Mesenchymal stem cell (in vitro differentiated cells and primary cell): ENCODE measurements around the gene C1QC.

Source experiments
- DNase-seq: peaks from one replicate; pipeline ENCODE4 v3.0.0-alpha.2; 2013
- H2AFZ ChIP-seq: one replicate; pipeline ENCODE4 v1.6.1; 2013; ENCODE audit warnings: low read depth, mild to moderate bottlenecking, control low read depth, inconsistent platforms, low read length, moderate library complexity
- H2AK5ac ChIP-seq: 2 replicates; pipeline ENCODE4 v1.6.1; 2013; ENCODE audit warnings: low read length, moderate library complexity, mild to moderate bottlenecking, inconsistent platforms; ENCODE audit not compliant: severe bottlenecking
- H2BK120ac ChIP-seq: one replicate; pipeline ENCODE4 v1.6.1; 2013; ENCODE audit warnings: low read depth, mild to moderate bottlenecking, inconsistent platforms, low read length, moderate library complexity
- H2BK12ac ChIP-seq, 2 experiments: one replicate each; pipeline ENCODE4 v1.6.1; 2013; ENCODE audit warnings: inconsistent platforms in 2 of 2, low read length in 2 of 2, mild to moderate bottlenecking in 2 of 2, moderate library complexity in 2 of 2, control low read depth in 1 of 2
- H2BK15ac ChIP-seq: one replicate; pipeline ENCODE4 v1.6.1; 2013; ENCODE audit warnings: mild to moderate bottlenecking, low read depth, inconsistent platforms; ENCODE audit not compliant: poor library complexity, severe bottlenecking
- H2BK5ac ChIP-seq: 2 replicates; pipeline ENCODE4 v1.6.1; 2013; ENCODE audit warnings: low read depth, mild to moderate bottlenecking, low read length, control low read depth, inconsistent platforms; ENCODE audit not compliant: poor library complexity, severe bottlenecking
- H3K14ac ChIP-seq, 2 experiments: one replicate each; pipeline ENCODE4 v1.6.1; 2013; ENCODE audit warnings: inconsistent platforms in 2 of 2, low read length in 2 of 2, control low read depth in 1 of 2, mild to moderate bottlenecking in 1 of 2, moderate library complexity in 1 of 2
- H3K18ac ChIP-seq, 2 experiments: one replicate each; pipeline ENCODE4 v1.6.1; 2013; ENCODE audit warnings: inconsistent platforms in 2 of 2, low read length in 2 of 2, control low read depth in 1 of 2, low read depth in 1 of 2, mild to moderate bottlenecking in 1 of 2
- H3K23ac ChIP-seq, 2 experiments: one replicate each; pipeline ENCODE4 v1.6.1; 2013; ENCODE audit warnings: inconsistent platforms in 2 of 2, low read length in 2 of 2, mild to moderate bottlenecking in 2 of 2, moderate library complexity in 2 of 2, control low read depth in 1 of 2
- H3K27ac ChIP-seq: 2 replicates; pipeline ENCODE4 v1.5.1; 2013; ENCODE audit warnings: mild to moderate bottlenecking, moderate library complexity, low read length, control low read depth, inconsistent platforms; ENCODE audit not compliant: poor library complexity, severe bottlenecking
- H3K27me3 ChIP-seq, 2 experiments: 2 replicates each; pipeline versions ENCODE4 v1.6.1 to v1.7.0; 2013; ENCODE audit warnings: low read length in 2 of 2, mild to moderate bottlenecking in 2 of 2, moderate library complexity in 2 of 2, control low read depth in 1 of 2, inconsistent platforms in 1 of 2; ENCODE audit not compliant: control insufficient read depth in 1 of 2, insufficient read depth in 1 of 2
- H3K36me3 ChIP-seq, 2 experiments: 2 replicates each; pipeline versions ENCODE4 v1.6.1 to v1.7.0; 2013; ENCODE audit warnings: low read length in 2 of 2, control low read depth in 1 of 2, inconsistent platforms in 1 of 2, low read depth in 1 of 2, mild to moderate bottlenecking in 1 of 2; ENCODE audit not compliant: insufficient read depth in 2 of 2, control insufficient read depth in 1 of 2
- H3K4ac ChIP-seq, 2 experiments: one replicate each; pipeline ENCODE4 v1.6.1; 2013; ENCODE audit warnings: inconsistent platforms in 2 of 2, low read length in 2 of 2, mild to moderate bottlenecking in 2 of 2, moderate library complexity in 2 of 2, control low read depth in 1 of 2, low read depth in 1 of 2
- H3K4me1 ChIP-seq: 2 replicates; pipeline ENCODE4 v1.6.1; 2013; ENCODE audit warnings: low read depth, low read length, control low read depth; ENCODE audit not compliant: control insufficient read depth, insufficient read depth
- H3K4me2 ChIP-seq: 2 replicates; pipeline ENCODE4 v1.6.1; 2013; ENCODE audit warnings: low read length, mild to moderate bottlenecking, inconsistent platforms; ENCODE audit not compliant: poor library complexity, severe bottlenecking
- H3K4me3 ChIP-seq, 2 experiments: 2 replicates each; pipeline versions ENCODE4 v1.5.1 to v1.7.0; 2013; ENCODE audit warnings: low read length in 2 of 2, mild to moderate bottlenecking in 2 of 2, control low read depth in 1 of 2, low read depth in 1 of 2; ENCODE audit not compliant: insufficient read depth in 1 of 2
- H3K79me1 ChIP-seq: replicated peaks from 2 replicates; pipeline ENCODE4 v1.6.1; 2013; ENCODE audit warnings: mild to moderate bottlenecking, control low read depth, low read length, inconsistent platforms; ENCODE audit not compliant: poor library complexity, severe bottlenecking
- H3K9ac ChIP-seq: 2 replicates; pipeline ENCODE4 v1.7.0; 2013; ENCODE audit warnings: mild to moderate bottlenecking, low read length, moderate library complexity
- H3K9me3 ChIP-seq: 2 replicates; pipeline ENCODE4 v1.7.0; 2013; ENCODE audit warnings: mild to moderate bottlenecking, low read length; ENCODE audit not compliant: control insufficient read depth
- H4K8ac ChIP-seq: one replicate; pipeline ENCODE4 v1.6.1; 2013; ENCODE audit warnings: inconsistent platforms, mild to moderate bottlenecking, low read length, moderate library complexity
- H4K91ac ChIP-seq: one replicate; pipeline ENCODE4 v1.6.1; 2013; ENCODE audit warnings: mild to moderate bottlenecking, low read length, inconsistent platforms
- WGBS: methylation state at CpG from one replicate; pipeline ENCODE4 v1.1.7; 2013; ENCODE audit warnings: mixed read lengths; 5-methylcytosine and 5-hydroxymethylcytosine counted together

Gene C1QC

DNA sequence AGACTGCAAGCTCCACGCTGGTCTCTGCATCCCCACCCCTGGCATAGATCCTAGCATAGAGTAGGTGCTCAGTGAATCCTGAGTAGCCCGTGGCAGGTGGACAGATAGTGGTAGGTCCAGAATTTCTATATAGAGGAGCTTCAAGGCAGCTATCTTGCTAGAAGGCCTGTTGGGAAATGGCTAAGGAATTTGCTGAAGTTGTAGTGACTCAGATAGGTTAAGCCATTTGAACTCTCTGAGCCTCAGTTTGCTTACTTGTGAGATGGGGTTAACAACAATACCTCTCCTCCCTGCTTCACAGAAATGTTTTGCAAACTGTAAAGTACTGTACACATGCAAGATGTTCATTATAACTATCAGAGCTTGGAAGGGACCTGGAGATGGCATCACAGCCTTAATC lies 43.8 kb downstream of the C1QC start:
- Histone ChIP-seq H3K4me2 (no peak overlapping the region), H3K14ac (no peak overlapping the region), H3K36me3 (no peaks in the 10 kb centered on the region), H2BK15ac (no peak overlapping the region), H4K91ac (no peak overlapping the region), H3K23ac (no peak overlapping the region), H2BK12ac (no peak overlapping the region), H3K79me1 (no peaks in the 10 kb centered on the region), H3K4ac (no peak overlapping the region), H2BK5ac (no peak overlapping the region), H2AK5ac (peak overlapping the region; percentile 92), H2AFZ (no peak overlapping the region), H4K8ac (no peak overlapping the region), H3K27me3 (peaks cover 3 to 42% of the 10 kb centered on the region in 2 experiments), H3K9ac (no peak overlapping the region), H3K27ac (no peak overlapping the region), H3K4me3 (no peak overlapping the region), H3K9me3 (no peaks in the 10 kb centered on the region), H3K4me1 (peaks cover 26% of the 10 kb centered on the region), H2BK120ac (no peak overlapping the region), H3K18ac (no peak overlapping the region)
- DNase-seq: peak; percentile 58
- 83% methylated on average over 2 of the region's 2 CpGs for WGBS

DNA sequence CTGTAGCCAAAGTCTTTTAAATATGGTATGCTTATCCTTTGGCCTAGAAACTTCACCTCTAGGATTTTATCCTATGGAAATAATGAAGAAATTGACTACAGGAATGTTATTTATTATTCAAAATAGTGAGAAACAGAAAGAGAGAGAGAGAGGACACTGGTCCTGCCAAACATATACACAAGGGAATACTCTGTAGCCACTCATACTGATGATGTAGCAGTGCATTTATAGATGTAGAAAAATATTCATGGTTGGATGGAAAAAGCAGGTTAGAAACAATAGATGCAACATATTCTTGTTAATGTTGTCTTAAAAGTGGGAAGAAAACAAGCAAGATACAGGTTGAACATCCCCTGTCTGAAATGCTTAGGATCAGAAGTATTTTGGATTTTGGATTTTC lies 45.0 kb downstream of the C1QC start:
- no peak overlapping the region for H2BK15ac ChIP-seq
- peaks cover 3 to 31% of the 10 kb centered on the region in 2 experiments for H3K27me3 ChIP-seq
- H3K9me3 ChIP-seq: no peaks in the 10 kb centered on the region
- no peak overlapping the region for H3K4ac ChIP-seq
- peaks cover 26% of the 10 kb centered on the region for H3K4me1 ChIP-seq
- H2BK12ac ChIP-seq: no peak overlapping the region
- H2BK5ac ChIP-seq: no peak overlapping the region
- H3K36me3 ChIP-seq: no peaks in the 10 kb centered on the region
- no peak overlapping the region for H3K4me2 ChIP-seq
- H3K79me1 ChIP-seq: no peaks in the 10 kb centered on the region
- H3K4me3 ChIP-seq: no peak overlapping the region
- H4K8ac ChIP-seq: no peak overlapping the region
- no peak overlapping the region for H3K27ac ChIP-seq
- no peak overlapping the region for H3K14ac ChIP-seq
- H3K18ac ChIP-seq: no peak overlapping the region
- H2AK5ac ChIP-seq: no peak overlapping the region
- H3K9ac ChIP-seq: no peak overlapping the region
- no peak overlapping the region for H3K23ac ChIP-seq
- no peak for DNase-seq
- H2AFZ ChIP-seq: no peak overlapping the region
- H2BK120ac ChIP-seq: no peak overlapping the region
- H4K91ac ChIP-seq: no peak overlapping the region

DNA sequence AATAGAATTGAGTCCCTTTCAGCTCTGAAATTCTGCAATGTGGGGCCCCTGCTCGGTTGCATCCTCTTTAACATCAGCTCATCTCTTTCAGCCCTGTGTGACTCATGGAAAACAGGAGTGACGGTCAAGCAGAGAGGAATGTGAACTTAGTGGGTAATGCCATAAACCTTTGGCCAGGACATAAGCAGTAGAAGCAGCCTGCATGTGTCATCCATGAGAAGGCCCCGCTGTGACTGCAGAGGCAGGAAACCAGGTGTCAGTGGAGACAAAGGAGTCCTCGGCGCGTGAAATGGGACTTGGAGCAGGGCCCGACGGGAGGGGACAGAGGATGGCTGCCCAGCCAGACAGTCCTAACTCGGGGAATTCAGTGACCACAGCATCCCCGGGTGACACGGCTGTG lies 46.1 kb downstream of the C1QC start:
- Histone ChIP-seq H3K4me1 (peaks cover 23% of the 10 kb centered on the region), H3K4ac (no peak overlapping the region), H2AK5ac (peak overlapping the region; percentile 85), H3K79me1 (no peaks in the 10 kb centered on the region), H3K36me3 (no peaks in the 10 kb centered on the region), H4K91ac (no peak overlapping the region), H4K8ac (peak overlapping the region; percentile 69), H3K27ac (peak overlapping the region; percentile 93), H2BK120ac (no peak overlapping the region), H3K27me3 (peaks cover 0 to 20% of the 10 kb centered on the region in 2 experiments), H3K18ac (peak overlapping the region in 1 of 2 experiments; percentile 6), H3K4me3 (no peak overlapping the region), H2BK5ac (peak overlapping the region; percentile 21), H2BK15ac (no peak overlapping the region), H3K9ac (no peak overlapping the region), H3K14ac (no peak overlapping the region), H2BK12ac (peak overlapping the region in 1 of 2 experiments; percentile 7), H2AFZ (no peak overlapping the region), H3K4me2 (no peak overlapping the region), H3K9me3 (no peaks in the 10 kb centered on the region), H3K23ac (no peak overlapping the region)
- WGBS: 11% methylated on average over 11 of the region's 11 CpGs
- DNase-seq: peak; percentile 96

DNA sequence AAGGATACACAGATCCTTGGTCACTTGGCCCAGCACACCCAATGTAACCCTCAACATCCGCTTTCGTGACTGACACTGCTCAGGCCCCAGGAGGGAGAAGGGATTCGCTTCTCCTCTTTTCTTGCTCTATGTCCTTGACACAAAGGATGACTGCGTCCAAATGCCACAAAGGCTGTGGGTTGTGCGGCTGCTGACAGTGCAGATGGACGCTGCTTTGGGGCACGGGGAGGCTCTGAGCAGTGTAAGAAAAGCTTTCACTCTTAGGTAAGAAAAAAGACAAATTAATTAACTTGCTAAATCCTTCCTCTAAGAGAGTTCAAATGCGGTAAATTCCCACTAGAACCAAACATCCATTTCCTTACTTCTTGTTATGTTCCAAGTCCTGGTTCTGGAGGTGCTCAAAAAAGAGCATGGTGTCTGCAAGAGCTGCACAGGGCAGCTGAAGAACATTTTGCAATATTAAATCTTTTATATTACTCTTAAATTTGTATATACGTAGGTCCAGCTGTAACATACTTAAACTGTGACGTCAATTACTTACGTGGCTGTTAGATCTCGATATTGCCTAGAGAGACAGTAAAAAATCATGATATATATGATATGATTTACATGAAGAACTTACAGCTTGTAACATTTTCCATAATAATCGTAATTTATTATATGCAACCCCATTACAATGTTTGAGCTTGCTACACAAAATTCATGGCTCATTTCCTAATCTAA lies 47.8 kb downstream of the C1QC start:
- Histone ChIP-seq H3K79me1 (no peaks in the 10 kb centered on the region), H2AFZ (no peak overlapping the region), H4K91ac (no peak overlapping the region), H2BK12ac (no peak overlapping the region), H2BK5ac (no peak overlapping the region), H3K27ac (no peak overlapping the region), H3K23ac (no peak overlapping the region), H3K4me1 (peaks cover 10% of the 10 kb centered on the region), H4K8ac (no peak overlapping the region), H3K36me3 (no peaks in the 10 kb centered on the region), H2BK120ac (no peak overlapping the region), H3K4ac (no peak overlapping the region), H3K18ac (no peak overlapping the region), H2BK15ac (no peak overlapping the region), H3K9me3 (no peaks in the 10 kb centered on the region), H3K9ac (no peak overlapping the region), H2AK5ac (no peak overlapping the region), H3K4me3 (no peak overlapping the region), H3K27me3 (peaks cover 0 to 5% of the 10 kb centered on the region in 2 experiments), H3K14ac (no peak overlapping the region), H3K4me2 (no peak overlapping the region)
- DNase-seq: no peak
- WGBS: 85% methylated on average over 7 of the region's 13 CpGs
